WTC11 (cell line): Measurements from ENCODE around the gene NAA50. TPM values are rescaled to one million over a fixed set of nuclear protein-coding genes. Genes with fewer than 3 reads are reported as not detected.

Experiments
- ATAC-seq: fragments of 200-7000 bp; cut with Tn5 transposase; 2 replicates; pipeline ENCODE4 v1.10.0; 2021; ENCODE audit warnings: mild to moderate bottlenecking, moderate library complexity
- CTCF ChIA-PET: fragments of 300-600 bp; sonication (Branson Sonifier 250); formaldehyde crosslinking; loops from one replicate; lab custom pipeline; 2021; ENCODE audit warnings: antibody characterized with exemption; lab: Charles Lee
- POLR2A ChIA-PET: fragments of 350-600 bp; sonication (Branson Sonifier 250); formaldehyde crosslinking; loops from one replicate; lab custom pipeline; 2021; ENCODE audit warnings: antibody characterized with exemption; lab: Charles Lee
- DNase-seq: peaks from one replicate; pipeline ENCODE4 v3.0.0; 2021; ENCODE audit warnings: low spot score
- H3K27ac Mint-ChIP-seq: 2 replicates; pipeline ENCODE4 v1.8.0; 2021; ENCODE audit warnings: mixed read lengths
- H3K27me3 Mint-ChIP-seq: 2 replicates; pipeline ENCODE4 v1.8.0; 2021; ENCODE audit warnings: low read depth, mild to moderate bottlenecking, moderate library complexity, mixed read lengths
- H3K36me3 Mint-ChIP-seq: 2 replicates; pipeline ENCODE4 v1.8.0; 2021; ENCODE audit warnings: mixed read lengths
- H3K4me1 Mint-ChIP-seq: 2 replicates; pipeline ENCODE4 v1.8.0; 2022; ENCODE audit warnings: mixed read lengths
- H3K4me3 Mint-ChIP-seq: 2 replicates; pipeline ENCODE4 v1.8.0; 2021; ENCODE audit warnings: mild to moderate bottlenecking, moderate library complexity, mixed read lengths
- H3K9me3 Mint-ChIP-seq: 2 replicates; pipeline ENCODE4 v1.8.0; 2021; ENCODE audit warnings: mixed read lengths
- KAT7 ChIP-seq: sonication (generic); formaldehyde crosslinking; IDR thresholded peaks from 2 replicates; pipeline ENCODE4 v1.8.1; 2023; ENCODE audit warnings: missing genetic modification reagents, mild to moderate bottlenecking, borderline replicate concordance
- MYBL2 ChIP-seq: sonication (generic); formaldehyde crosslinking; IDR thresholded peaks from 2 replicates; pipeline ENCODE4 v1.8.1; 2023; ENCODE audit warnings: mild to moderate bottlenecking, moderate library complexity, missing genetic modification reagents
- NFE2L1 ChIP-seq: sonication (generic); formaldehyde crosslinking; IDR thresholded peaks from 2 replicates; pipeline ENCODE4 v1.8.1; 2023; ENCODE audit warnings: missing genetic modification reagents
- NR2C2 ChIP-seq: sonication (generic); formaldehyde crosslinking; IDR thresholded peaks from 2 replicates; pipeline ENCODE4 v1.8.0; 2022; ENCODE audit warnings: mild to moderate bottlenecking, missing genetic modification reagents
- TEAD1 ChIP-seq: sonication (generic); formaldehyde crosslinking; IDR thresholded peaks from 2 replicates; pipeline ENCODE4 v1.8.0; 2022; ENCODE audit warnings: mild to moderate bottlenecking, missing genetic modification reagents
- TP53 ChIP-seq: sonication (generic); formaldehyde crosslinking; IDR thresholded peaks from 2 replicates; pipeline ENCODE4 v1.8.1; 2023; ENCODE audit warnings: mild to moderate bottlenecking, missing genetic modification reagents
- ZNF263 ChIP-seq: sonication (generic); formaldehyde crosslinking; IDR thresholded peaks from 2 replicates; pipeline ENCODE4 v1.8.1; 2022; ENCODE audit warnings: low read depth, mild to moderate bottlenecking, moderate library complexity, missing genetic modification reagents
- ZNF396 ChIP-seq: fragments of 250-450 bp; sonication (Bioruptor Pico); IDR thresholded peaks from 2 replicates; pipeline ENCODE4 v1.8.0; 2021; ENCODE audit warnings: mild to moderate bottlenecking, moderate library complexity, borderline replicate concordance
- total RNA-seq: library from RNA; stranded (reverse); gene quantifications from 3 replicates; pipeline ENCODE4 v1.2.3, GENCODE V29; 2021
- TF ChIP-seq, protein P1 (sequence below): fragments of 250-450 bp; sonication (Bioruptor Pico); IDR thresholded peaks from 2 replicates; pipeline ENCODE4 v1.9.0; 2021; ENCODE audit warnings: mild to moderate bottlenecking, borderline replicate concordance
- TF ChIP-seq, protein P2 (sequence below): sonication (generic); formaldehyde crosslinking; conservative IDR thresholded peaks from 2 replicates; pipeline ENCODE4 v1.8.1; 2023; ENCODE audit warnings: mild to moderate bottlenecking, low read depth, missing genetic modification reagents, moderate library complexity
- TF ChIP-seq, protein P3 (sequence below): sonication (generic); formaldehyde crosslinking; IDR thresholded peaks from 2 replicates; pipeline ENCODE4 v1.8.0; 2023; ENCODE audit warnings: missing genetic modification reagents
- TF ChIP-seq, protein P4 (sequence below): sonication (generic); formaldehyde crosslinking; IDR thresholded peaks from 2 replicates; pipeline ENCODE4 v1.8.1; 2023; ENCODE audit warnings: mild to moderate bottlenecking, missing genetic modification reagents, borderline replicate concordance
- TF ChIP-seq, protein P5 (sequence below): sonication (generic); formaldehyde crosslinking; IDR thresholded peaks from 2 replicates; pipeline ENCODE4 v1.8.1; 2022; ENCODE audit warnings: low read depth, mild to moderate bottlenecking, moderate library complexity, missing genetic modification reagents, borderline replicate concordance
- TF ChIP-seq, protein P6 (sequence below): fragments of 200-600 bp; IDR thresholded peaks from 2 replicates; pipeline ENCODE4 v1.8.0; 2022; ENCODE audit warnings: antibody characterized with exemption
- TF ChIP-seq, protein P7 (sequence below): sonication (generic); formaldehyde crosslinking; IDR thresholded peaks from 2 replicates; pipeline ENCODE4 v1.8.0; 2023; ENCODE audit warnings: mild to moderate bottlenecking, missing genetic modification reagents

NAA50 gene
- total RNA-seq, 1 experiment from 2014 or later: 193 TPM

DNA sequence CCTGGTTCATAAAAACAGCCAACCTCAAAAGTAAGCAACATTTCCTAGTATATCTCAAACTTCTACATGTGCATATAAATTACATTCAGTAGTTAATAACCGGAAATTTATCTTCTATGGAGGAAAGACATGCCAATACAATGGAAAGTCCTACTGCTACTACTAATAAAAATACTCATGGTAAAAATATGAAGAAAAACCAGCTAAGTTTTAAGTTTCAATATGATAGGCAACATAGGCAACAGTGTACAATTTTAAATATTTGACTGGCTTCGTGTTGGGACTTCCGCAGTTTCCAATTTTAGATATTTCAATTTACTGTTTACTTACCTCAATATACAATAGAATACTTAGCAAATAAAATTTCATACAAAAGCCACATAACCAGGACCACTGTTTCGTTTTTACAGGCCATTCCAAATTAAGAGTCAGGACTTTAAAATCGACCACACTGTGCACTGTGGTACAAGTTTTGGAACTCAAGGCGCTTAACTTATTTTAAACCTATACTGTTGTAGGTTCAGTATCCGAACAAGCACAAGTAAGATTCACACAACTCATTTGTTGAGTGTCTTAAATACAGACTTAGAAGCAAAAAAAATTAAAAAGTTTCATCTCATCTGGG is 2.9 kb downstream of the NAA50 start:
- Mint-ChIP-seq H3K27ac (peak overlapping the region; percentile 8), H3K4me1 (peaks cover 71% of the 10 kb centered on the region), H3K36me3 (no peaks in the 10 kb centered on the region), H3K9me3 (no peaks in the 10 kb centered on the region), H3K4me3 (peak overlapping the region; percentile 98), H3K27me3 (no peaks in the 10 kb centered on the region)
- ChIA-PET POLR2A (no interaction called here), CTCF (interaction anchor here (0.5 kb wide), 1 partner anchor 352 kb away, joined by 4 read pairs; no protein-coding TSS in a partner anchor)
- no peak for DNase-seq
- TF ChIP-seq, protein P1, sequence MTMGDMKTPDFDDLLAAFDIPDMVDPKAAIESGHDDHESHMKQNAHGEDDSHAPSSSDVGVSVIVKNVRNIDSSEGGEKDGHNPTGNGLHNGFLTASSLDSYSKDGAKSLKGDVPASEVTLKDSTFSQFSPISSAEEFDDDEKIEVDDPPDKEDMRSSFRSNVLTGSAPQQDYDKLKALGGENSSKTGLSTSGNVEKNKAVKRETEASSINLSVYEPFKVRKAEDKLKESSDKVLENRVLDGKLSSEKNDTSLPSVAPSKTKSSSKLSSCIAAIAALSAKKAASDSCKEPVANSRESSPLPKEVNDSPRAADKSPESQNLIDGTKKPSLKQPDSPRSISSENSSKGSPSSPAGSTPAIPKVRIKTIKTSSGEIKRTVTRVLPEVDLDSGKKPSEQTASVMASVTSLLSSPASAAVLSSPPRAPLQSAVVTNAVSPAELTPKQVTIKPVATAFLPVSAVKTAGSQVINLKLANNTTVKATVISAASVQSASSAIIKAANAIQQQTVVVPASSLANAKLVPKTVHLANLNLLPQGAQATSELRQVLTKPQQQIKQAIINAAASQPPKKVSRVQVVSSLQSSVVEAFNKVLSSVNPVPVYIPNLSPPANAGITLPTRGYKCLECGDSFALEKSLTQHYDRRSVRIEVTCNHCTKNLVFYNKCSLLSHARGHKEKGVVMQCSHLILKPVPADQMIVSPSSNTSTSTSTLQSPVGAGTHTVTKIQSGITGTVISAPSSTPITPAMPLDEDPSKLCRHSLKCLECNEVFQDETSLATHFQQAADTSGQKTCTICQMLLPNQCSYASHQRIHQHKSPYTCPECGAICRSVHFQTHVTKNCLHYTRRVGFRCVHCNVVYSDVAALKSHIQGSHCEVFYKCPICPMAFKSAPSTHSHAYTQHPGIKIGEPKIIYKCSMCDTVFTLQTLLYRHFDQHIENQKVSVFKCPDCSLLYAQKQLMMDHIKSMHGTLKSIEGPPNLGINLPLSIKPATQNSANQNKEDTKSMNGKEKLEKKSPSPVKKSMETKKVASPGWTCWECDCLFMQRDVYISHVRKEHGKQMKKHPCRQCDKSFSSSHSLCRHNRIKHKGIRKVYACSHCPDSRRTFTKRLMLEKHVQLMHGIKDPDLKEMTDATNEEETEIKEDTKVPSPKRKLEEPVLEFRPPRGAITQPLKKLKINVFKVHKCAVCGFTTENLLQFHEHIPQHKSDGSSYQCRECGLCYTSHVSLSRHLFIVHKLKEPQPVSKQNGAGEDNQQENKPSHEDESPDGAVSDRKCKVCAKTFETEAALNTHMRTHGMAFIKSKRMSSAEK: no peak
- TF ChIP-seq, protein P2, sequence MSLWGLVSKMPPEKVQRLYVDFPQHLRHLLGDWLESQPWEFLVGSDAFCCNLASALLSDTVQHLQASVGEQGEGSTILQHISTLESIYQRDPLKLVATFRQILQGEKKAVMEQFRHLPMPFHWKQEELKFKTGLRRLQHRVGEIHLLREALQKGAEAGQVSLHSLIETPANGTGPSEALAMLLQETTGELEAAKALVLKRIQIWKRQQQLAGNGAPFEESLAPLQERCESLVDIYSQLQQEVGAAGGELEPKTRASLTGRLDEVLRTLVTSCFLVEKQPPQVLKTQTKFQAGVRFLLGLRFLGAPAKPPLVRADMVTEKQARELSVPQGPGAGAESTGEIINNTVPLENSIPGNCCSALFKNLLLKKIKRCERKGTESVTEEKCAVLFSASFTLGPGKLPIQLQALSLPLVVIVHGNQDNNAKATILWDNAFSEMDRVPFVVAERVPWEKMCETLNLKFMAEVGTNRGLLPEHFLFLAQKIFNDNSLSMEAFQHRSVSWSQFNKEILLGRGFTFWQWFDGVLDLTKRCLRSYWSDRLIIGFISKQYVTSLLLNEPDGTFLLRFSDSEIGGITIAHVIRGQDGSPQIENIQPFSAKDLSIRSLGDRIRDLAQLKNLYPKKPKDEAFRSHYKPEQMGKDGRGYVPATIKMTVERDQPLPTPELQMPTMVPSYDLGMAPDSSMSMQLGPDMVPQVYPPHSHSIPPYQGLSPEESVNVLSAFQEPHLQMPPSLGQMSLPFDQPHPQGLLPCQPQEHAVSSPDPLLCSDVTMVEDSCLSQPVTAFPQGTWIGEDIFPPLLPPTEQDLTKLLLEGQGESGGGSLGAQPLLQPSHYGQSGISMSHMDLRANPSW: no peak
- TF ChIP-seq NR2C2 (CRISPR knock-in tag) (no peak), TEAD1 (CRISPR knock-in tag) (no peak), MYBL2 (no peak), KAT7 (no peak), TP53 (CRISPR knock-in tag) (no peak), NFE2L1 (no peak), ZNF396 (CRISPR knock-in tag) (no peak), ZNF263 (no peak)
- TF ChIP-seq, protein P3, sequence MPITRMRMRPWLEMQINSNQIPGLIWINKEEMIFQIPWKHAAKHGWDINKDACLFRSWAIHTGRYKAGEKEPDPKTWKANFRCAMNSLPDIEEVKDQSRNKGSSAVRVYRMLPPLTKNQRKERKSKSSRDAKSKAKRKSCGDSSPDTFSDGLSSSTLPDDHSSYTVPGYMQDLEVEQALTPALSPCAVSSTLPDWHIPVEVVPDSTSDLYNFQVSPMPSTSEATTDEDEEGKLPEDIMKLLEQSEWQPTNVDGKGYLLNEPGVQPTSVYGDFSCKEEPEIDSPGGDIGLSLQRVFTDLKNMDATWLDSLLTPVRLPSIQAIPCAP (CRISPR knock-in tag): no peak
- TF ChIP-seq, protein P4, sequence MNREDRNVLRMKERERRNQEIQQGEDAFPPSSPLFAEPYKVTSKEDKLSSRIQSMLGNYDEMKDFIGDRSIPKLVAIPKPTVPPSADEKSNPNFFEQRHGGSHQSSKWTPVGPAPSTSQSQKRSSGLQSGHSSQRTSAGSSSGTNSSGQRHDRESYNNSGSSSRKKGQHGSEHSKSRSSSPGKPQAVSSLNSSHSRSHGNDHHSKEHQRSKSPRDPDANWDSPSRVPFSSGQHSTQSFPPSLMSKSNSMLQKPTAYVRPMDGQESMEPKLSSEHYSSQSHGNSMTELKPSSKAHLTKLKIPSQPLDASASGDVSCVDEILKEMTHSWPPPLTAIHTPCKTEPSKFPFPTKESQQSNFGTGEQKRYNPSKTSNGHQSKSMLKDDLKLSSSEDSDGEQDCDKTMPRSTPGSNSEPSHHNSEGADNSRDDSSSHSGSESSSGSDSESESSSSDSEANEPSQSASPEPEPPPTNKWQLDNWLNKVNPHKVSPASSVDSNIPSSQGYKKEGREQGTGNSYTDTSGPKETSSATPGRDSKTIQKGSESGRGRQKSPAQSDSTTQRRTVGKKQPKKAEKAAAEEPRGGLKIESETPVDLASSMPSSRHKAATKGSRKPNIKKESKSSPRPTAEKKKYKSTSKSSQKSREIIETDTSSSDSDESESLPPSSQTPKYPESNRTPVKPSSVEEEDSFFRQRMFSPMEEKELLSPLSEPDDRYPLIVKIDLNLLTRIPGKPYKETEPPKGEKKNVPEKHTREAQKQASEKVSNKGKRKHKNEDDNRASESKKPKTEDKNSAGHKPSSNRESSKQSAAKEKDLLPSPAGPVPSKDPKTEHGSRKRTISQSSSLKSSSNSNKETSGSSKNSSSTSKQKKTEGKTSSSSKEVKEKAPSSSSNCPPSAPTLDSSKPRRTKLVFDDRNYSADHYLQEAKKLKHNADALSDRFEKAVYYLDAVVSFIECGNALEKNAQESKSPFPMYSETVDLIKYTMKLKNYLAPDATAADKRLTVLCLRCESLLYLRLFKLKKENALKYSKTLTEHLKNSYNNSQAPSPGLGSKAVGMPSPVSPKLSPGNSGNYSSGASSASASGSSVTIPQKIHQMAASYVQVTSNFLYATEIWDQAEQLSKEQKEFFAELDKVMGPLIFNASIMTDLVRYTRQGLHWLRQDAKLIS (CRISPR knock-in tag): no peak
- TF ChIP-seq, protein P5, sequence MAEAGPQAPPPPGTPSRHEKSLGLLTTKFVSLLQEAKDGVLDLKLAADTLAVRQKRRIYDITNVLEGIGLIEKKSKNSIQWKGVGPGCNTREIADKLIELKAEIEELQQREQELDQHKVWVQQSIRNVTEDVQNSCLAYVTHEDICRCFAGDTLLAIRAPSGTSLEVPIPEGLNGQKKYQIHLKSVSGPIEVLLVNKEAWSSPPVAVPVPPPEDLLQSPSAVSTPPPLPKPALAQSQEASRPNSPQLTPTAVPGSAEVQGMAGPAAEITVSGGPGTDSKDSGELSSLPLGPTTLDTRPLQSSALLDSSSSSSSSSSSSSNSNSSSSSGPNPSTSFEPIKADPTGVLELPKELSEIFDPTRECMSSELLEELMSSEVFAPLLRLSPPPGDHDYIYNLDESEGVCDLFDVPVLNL (CRISPR knock-in tag): no peak
- TF ChIP-seq, protein P6, sequence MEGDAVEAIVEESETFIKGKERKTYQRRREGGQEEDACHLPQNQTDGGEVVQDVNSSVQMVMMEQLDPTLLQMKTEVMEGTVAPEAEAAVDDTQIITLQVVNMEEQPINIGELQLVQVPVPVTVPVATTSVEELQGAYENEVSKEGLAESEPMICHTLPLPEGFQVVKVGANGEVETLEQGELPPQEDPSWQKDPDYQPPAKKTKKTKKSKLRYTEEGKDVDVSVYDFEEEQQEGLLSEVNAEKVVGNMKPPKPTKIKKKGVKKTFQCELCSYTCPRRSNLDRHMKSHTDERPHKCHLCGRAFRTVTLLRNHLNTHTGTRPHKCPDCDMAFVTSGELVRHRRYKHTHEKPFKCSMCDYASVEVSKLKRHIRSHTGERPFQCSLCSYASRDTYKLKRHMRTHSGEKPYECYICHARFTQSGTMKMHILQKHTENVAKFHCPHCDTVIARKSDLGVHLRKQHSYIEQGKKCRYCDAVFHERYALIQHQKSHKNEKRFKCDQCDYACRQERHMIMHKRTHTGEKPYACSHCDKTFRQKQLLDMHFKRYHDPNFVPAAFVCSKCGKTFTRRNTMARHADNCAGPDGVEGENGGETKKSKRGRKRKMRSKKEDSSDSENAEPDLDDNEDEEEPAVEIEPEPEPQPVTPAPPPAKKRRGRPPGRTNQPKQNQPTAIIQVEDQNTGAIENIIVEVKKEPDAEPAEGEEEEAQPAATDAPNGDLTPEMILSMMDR: no peak
- TF ChIP-seq, protein P7, sequence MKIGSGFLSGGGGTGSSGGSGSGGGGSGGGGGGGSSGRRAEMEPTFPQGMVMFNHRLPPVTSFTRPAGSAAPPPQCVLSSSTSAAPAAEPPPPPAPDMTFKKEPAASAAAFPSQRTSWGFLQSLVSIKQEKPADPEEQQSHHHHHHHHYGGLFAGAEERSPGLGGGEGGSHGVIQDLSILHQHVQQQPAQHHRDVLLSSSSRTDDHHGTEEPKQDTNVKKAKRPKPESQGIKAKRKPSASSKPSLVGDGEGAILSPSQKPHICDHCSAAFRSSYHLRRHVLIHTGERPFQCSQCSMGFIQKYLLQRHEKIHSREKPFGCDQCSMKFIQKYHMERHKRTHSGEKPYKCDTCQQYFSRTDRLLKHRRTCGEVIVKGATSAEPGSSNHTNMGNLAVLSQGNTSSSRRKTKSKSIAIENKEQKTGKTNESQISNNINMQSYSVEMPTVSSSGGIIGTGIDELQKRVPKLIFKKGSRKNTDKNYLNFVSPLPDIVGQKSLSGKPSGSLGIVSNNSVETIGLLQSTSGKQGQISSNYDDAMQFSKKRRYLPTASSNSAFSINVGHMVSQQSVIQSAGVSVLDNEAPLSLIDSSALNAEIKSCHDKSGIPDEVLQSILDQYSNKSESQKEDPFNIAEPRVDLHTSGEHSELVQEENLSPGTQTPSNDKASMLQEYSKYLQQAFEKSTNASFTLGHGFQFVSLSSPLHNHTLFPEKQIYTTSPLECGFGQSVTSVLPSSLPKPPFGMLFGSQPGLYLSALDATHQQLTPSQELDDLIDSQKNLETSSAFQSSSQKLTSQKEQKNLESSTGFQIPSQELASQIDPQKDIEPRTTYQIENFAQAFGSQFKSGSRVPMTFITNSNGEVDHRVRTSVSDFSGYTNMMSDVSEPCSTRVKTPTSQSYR (CRISPR knock-in tag): no peak
- ATAC-seq: no peak
